ENCODE data around the gene CCDC120. TPM values are rescaled to one million over a fixed set of nuclear protein-coding genes. Genes with fewer than 3 reads are reported as not detected.

The CCDC120 gene
- 1.6 and 2.1 TPM in 2 replicates for polyA plus RNA-seq (2012; rRNA removed)
- polyA plus RNA-seq (2012; cell fraction: cytosol; rRNA removed): 1.1 and 1.5 TPM in 2 replicates
- 7.7 and 8.9 TPM in 2 replicates for polyA plus RNA-seq (2012; cell fraction: nucleus; rRNA removed)

DNA sequence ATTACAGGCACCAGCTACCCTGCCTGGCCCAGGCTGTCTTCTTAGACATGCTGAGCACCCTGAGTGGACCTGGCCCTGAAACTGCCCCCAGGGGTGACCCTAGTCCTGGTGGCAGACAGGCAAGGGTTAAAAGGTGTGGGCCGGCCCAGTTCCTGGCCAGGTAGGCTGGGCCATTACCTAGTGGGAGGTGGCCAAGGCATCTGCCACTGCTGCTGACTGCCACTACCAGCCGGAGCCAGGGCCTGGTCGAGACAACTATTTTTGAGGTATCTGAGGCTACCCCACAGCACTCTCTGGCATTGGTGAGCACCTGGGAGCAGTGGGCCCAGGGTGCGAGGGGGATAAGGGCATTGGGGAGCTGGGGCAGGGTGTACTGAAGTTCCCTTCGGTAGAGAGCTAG is at the start of gene CCDC120:
TSS of gene CCDC120 (plus strand) at position 206 of the 400 bp plus-strand sequence. CDS start 3,043 bp downstream, outside the sequence.
- Histone ChIP-seq H3K4me1 (ENCODE audit: control insufficient read depth in 1 of 2, insufficient read depth in 2 of 2, low read depth in 1 of 2, low read length in 1 of 2) (peaks cover 0 to 8% of the 10 kb centered on the region in 2 experiments; a peak in 1 of 4 replicates), H3K79me2 (ENCODE audit: insufficient read depth) (no peaks in the 10 kb centered on the region), H3K9me2 (no peaks in the 10 kb centered on the region), H3K9ac (no peak within 1 kb of the TSS), H3K36me3 (replicated peaks in 1 of 2; ENCODE audit: control insufficient read depth in 1 of 2, insufficient read depth in 2 of 2, low read length in 1 of 2) (no peaks in the 10 kb centered on the region), H3K9me3 (no peaks in the 10 kb centered on the region), H3K4me2 (no peak within 1 kb of the TSS), H2AFZ (ENCODE audit: low read depth) (no peak within 1 kb of the TSS), H3K27ac (ENCODE audit: low read depth in 2 of 2, low read length in 1 of 2) (no peak within 1 kb of the TSS), H3F3A (replicated peaks; ENCODE audit: insufficient read depth) (no peaks in the 10 kb centered on the region), H3K4me3 (ENCODE audit: low read depth in 2 of 2, low read length in 1 of 2) (no peak within 1 kb of the TSS), H3K27me3 (ENCODE audit: insufficient read depth) (peaks cover 3% of the 10 kb centered on the region; the same call in 1 of the 2 replicates), H4K20me1 (ENCODE audit: insufficient read depth) (no peaks in the 10 kb centered on the region)
- ChIA-PET CTCF (interaction anchor here (1.6 kb wide), 1 partner anchor 15 kb away, joined by 3 read pairs; no protein-coding TSS in a partner anchor), POLR2A (no interaction called here)
- no peak for DNase-seq
- 50% methylated on average over 1 of the region's 5 CpGs for WGBS (ENCODE audit: low lambda C conversion rate)
- TF ChIP-seq CHD2 (IDR thresholded peaks at IDR 0.05; ENCODE audit: low read length, partially characterized antibody): no peak
- TF ChIP-seq TEAD4 (IDR thresholded peaks at IDR 0.05; ENCODE audit: borderline replicate concordance, insufficient read depth): no peak
- TF ChIP-seq POLR2AphosphoS5 (IDR thresholded peaks at IDR 0.05; ENCODE audit: low read depth, low read length): no peak
- TF ChIP-seq, protein P1, sequence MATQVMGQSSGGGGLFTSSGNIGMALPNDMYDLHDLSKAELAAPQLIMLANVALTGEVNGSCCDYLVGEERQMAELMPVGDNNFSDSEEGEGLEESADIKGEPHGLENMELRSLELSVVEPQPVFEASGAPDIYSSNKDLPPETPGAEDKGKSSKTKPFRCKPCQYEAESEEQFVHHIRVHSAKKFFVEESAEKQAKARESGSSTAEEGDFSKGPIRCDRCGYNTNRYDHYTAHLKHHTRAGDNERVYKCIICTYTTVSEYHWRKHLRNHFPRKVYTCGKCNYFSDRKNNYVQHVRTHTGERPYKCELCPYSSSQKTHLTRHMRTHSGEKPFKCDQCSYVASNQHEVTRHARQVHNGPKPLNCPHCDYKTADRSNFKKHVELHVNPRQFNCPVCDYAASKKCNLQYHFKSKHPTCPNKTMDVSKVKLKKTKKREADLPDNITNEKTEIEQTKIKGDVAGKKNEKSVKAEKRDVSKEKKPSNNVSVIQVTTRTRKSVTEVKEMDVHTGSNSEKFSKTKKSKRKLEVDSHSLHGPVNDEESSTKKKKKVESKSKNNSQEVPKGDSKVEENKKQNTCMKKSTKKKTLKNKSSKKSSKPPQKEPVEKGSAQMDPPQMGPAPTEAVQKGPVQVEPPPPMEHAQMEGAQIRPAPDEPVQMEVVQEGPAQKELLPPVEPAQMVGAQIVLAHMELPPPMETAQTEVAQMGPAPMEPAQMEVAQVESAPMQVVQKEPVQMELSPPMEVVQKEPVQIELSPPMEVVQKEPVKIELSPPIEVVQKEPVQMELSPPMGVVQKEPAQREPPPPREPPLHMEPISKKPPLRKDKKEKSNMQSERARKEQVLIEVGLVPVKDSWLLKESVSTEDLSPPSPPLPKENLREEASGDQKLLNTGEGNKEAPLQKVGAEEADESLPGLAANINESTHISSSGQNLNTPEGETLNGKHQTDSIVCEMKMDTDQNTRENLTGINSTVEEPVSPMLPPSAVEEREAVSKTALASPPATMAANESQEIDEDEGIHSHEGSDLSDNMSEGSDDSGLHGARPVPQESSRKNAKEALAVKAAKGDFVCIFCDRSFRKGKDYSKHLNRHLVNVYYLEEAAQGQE (IDR thresholded peaks at IDR 0.05; ENCODE audit: low read depth, low read length): no peak
- TF ChIP-seq GABPA (IDR thresholded peaks at IDR 0.05; ENCODE audit: low read depth): no peak
- no peak for TF ChIP-seq FOXM1 (IDR thresholded peaks at IDR 0.05; ENCODE audit: low read depth)
- TF ChIP-seq, protein P2, sequence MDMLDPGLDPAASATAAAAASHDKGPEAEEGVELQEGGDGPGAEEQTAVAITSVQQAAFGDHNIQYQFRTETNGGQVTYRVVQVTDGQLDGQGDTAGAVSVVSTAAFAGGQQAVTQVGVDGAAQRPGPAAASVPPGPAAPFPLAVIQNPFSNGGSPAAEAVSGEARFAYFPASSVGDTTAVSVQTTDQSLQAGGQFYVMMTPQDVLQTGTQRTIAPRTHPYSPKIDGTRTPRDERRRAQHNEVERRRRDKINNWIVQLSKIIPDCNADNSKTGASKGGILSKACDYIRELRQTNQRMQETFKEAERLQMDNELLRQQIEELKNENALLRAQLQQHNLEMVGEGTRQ (IDR thresholded peaks at IDR 0.05; ENCODE audit: borderline replicate concordance, low read depth, low read length): no peak
- TF ChIP-seq CTCF (IDR thresholded peaks at IDR 0.05): no peak
- no peak for TF ChIP-seq MXI1 (IDR thresholded peaks at IDR 0.05; ENCODE audit: low read depth, low read length)
- no peak for TF ChIP-seq MEF2A (IDR thresholded peaks at IDR 0.05; ENCODE audit: borderline replicate concordance, low read depth)
- TF ChIP-seq USF1 (IDR thresholded peaks at IDR 0.05; ENCODE audit: borderline replicate concordance, low read depth): no peak
- TF ChIP-seq YY1 (IDR thresholded peaks at IDR 0.05; ENCODE audit: low read depth): no peak
- no peak for TF ChIP-seq RXRA (IDR thresholded peaks at IDR 0.05; ENCODE audit: borderline replicate concordance, low read depth)
- no peak for TF ChIP-seq ELF1 (IDR thresholded peaks at IDR 0.05)
- TF ChIP-seq EP300 (IDR thresholded peaks at IDR 0.05; ENCODE audit: borderline replicate concordance in 1 of 2, low read depth in 1 of 2, low read length in 1 of 2): no peak
- TF ChIP-seq SIN3A (IDR thresholded peaks at IDR 0.05; ENCODE audit: borderline replicate concordance, low read depth, low read length): no peak
- no peak for TF ChIP-seq MAX (IDR thresholded peaks at IDR 0.05; ENCODE audit: low read depth)
- TF ChIP-seq SMC3 (IDR thresholded peaks at IDR 0.05; ENCODE audit: low read depth, low read length): no peak
- no peak for TF ChIP-seq IRF3 (IDR thresholded peaks at IDR 0.05; ENCODE audit: low read depth, low read length)
- TF ChIP-seq RCOR1 (IDR thresholded peaks at IDR 0.05; ENCODE audit: low read length): no peak

Data from SK-N-SH (cell line).